HepG2 (cell line): ENCODE results near the gene FAM161A. TPM values are rescaled to one million over a fixed set of nuclear protein-coding genes. Genes with fewer than 3 reads are reported as not detected.
A peak's percentile ranks its signal among the peaks of the same experiment; 100 is the strongest.

Experiments used
- ATF7-NPFF ChIP-seq: sonication (generic); formaldehyde crosslinking; IDR thresholded peaks from 2 replicates; pipeline ENCODE4 v1.8.1; 2023; ENCODE audit warnings: mild to moderate bottlenecking, low read depth, missing genetic modification reagents, moderate library complexity
- BRD4 ChIP-seq: sonication (generic); formaldehyde crosslinking; IDR thresholded peaks from 2 replicates; pipeline ENCODE4 v1.4.0; 2020; ENCODE audit warnings: missing genetic modification reagents
- CSRNP2 ChIP-seq: sonication (generic); formaldehyde crosslinking; conservative IDR thresholded peaks from 2 replicates; pipeline ENCODE4 v1.8.0; 2022; ENCODE audit warnings: low read depth, missing genetic modification reagents
- HNF1A ChIP-seq, 2 experiments: sonication (generic) in 1 of 2; formaldehyde crosslinking in 1 of 2; IDR thresholded peaks; 2 replicates each; pipeline versions ENCODE4 v1.4.0 to v1.6.1; 2016 to 2020; ENCODE audit warnings: borderline replicate concordance in 1 of 2, low read depth in 1 of 2, mild to moderate bottlenecking in 1 of 2, missing genetic modification reagents in 1 of 2
- MAFG ChIP-seq: sonication (generic); formaldehyde crosslinking; IDR thresholded peaks from 2 replicates; pipeline ENCODE4 v1.5.1; 2020; ENCODE audit warnings: mild to moderate bottlenecking, missing genetic modification reagents
- PREB ChIP-seq: sonication (generic); formaldehyde crosslinking; IDR thresholded peaks from 2 replicates; pipeline ENCODE4 v1.4.0; 2020; ENCODE audit warnings: missing genetic modification reagents
- SP2 ChIP-seq: sonication (generic); formaldehyde crosslinking; IDR thresholded peaks from 2 replicates; pipeline ENCODE4 v1.5.1; 2020; ENCODE audit warnings: mild to moderate bottlenecking, missing genetic modification reagents
- TAF1 ChIP-seq: sonication (generic); formaldehyde crosslinking; IDR thresholded peaks from 2 replicates; pipeline ENCODE4 v1.4.0; 2020; ENCODE audit warnings: missing genetic modification reagents
- TBL1XR1 ChIP-seq: fragments of 150-350 bp; IDR thresholded peaks from 2 replicates; pipeline ENCODE4 v1.6.1; 2014; ENCODE audit warnings: borderline replicate concordance, low read length; ENCODE audit not compliant: partially characterized antibody
- TBP ChIP-seq: sonication (generic); formaldehyde crosslinking; IDR thresholded peaks from 2 replicates; pipeline ENCODE4 v1.5.0; 2020; ENCODE audit warnings: missing genetic modification reagents
- ZBTB20 ChIP-seq: sonication (generic); formaldehyde crosslinking; IDR thresholded peaks from 2 replicates; pipeline ENCODE4 v1.8.1; 2023; ENCODE audit warnings: missing genetic modification reagents, low read depth, mild to moderate bottlenecking, borderline replicate concordance
- ZFP37 ChIP-seq: sonication (generic); formaldehyde crosslinking; IDR thresholded peaks from 2 replicates; pipeline ENCODE4 v1.4.0; 2020; ENCODE audit warnings: missing genetic modification reagents, borderline replicate concordance
- ZNF30 ChIP-seq: sonication (generic); formaldehyde crosslinking; IDR thresholded peaks from 2 replicates; pipeline ENCODE4 v1.5.0; 2020; ENCODE audit warnings: mild to moderate bottlenecking, missing genetic modification reagents
- ZNF343 ChIP-seq: sonication (generic); formaldehyde crosslinking; IDR thresholded peaks from 2 replicates; pipeline ENCODE4 v1.4.0; 2020; ENCODE audit warnings: mild to moderate bottlenecking, missing genetic modification reagents
- ZNF451 ChIP-seq: sonication (generic); formaldehyde crosslinking; IDR thresholded peaks from 2 replicates; pipeline ENCODE4 v1.5.0; 2020; ENCODE audit warnings: mild to moderate bottlenecking, missing genetic modification reagents
- ZNF784 ChIP-seq: sonication (generic); formaldehyde crosslinking; IDR thresholded peaks from 2 replicates; pipeline ENCODE4 v1.5.1; 2020; ENCODE audit warnings: missing genetic modification reagents, mild to moderate bottlenecking, borderline replicate concordance
- polyA plus RNA-seq, 8 experiments: library from polyadenylated mRNA; depleted of rRNA in 3 of 8; stranded (reverse) in 7 of 8; unstranded in 1 of 8; fragments of >200 nt; fragmentation: Illumina TruSeq in 4 of 8; extraction: Trizol in 4 of 8; gene quantifications; 2 replicates each; pipeline versions ENCODE4 v1.2.1 to v1.2.3, GENCODE V29; 2011 to 2016; ENCODE audit warnings: low read depth in 4 of 8, missing spikeins in 1 of 8, mixed read lengths in 1 of 8; ENCODE audit not compliant: insufficient read depth in 1 of 8
- total RNA-seq, 5 experiments: library from RNA; depleted of rRNA; stranded (reverse); fragments of >200 nt; fragmentation: Illumina TruSeq; extraction: Trizol; gene quantifications; 2 replicates each; pipeline ENCODE4 v1.2.3, GENCODE V29; 2016; ENCODE audit warnings: low read depth in 1 of 5
- TF ChIP-seq, protein P1 (sequence below): sonication (generic); formaldehyde crosslinking; IDR thresholded peaks from 2 replicates; pipeline ENCODE4 v1.8.1; 2022; ENCODE audit warnings: mild to moderate bottlenecking, missing genetic modification reagents
- TF ChIP-seq, protein P2 (sequence below): sonication (generic); IDR thresholded peaks from 2 replicates; pipeline ENCODE4 v1.6.1; 2016; ENCODE audit warnings: low read depth, borderline replicate concordance

The FAM161A gene
- total and polyA plus RNA-seq, 2 of the 13 experiments (the other 11 are each of a cell fraction or from before 2014, with no cell fraction given): 2.7 to 3.4 TPM

DNA sequence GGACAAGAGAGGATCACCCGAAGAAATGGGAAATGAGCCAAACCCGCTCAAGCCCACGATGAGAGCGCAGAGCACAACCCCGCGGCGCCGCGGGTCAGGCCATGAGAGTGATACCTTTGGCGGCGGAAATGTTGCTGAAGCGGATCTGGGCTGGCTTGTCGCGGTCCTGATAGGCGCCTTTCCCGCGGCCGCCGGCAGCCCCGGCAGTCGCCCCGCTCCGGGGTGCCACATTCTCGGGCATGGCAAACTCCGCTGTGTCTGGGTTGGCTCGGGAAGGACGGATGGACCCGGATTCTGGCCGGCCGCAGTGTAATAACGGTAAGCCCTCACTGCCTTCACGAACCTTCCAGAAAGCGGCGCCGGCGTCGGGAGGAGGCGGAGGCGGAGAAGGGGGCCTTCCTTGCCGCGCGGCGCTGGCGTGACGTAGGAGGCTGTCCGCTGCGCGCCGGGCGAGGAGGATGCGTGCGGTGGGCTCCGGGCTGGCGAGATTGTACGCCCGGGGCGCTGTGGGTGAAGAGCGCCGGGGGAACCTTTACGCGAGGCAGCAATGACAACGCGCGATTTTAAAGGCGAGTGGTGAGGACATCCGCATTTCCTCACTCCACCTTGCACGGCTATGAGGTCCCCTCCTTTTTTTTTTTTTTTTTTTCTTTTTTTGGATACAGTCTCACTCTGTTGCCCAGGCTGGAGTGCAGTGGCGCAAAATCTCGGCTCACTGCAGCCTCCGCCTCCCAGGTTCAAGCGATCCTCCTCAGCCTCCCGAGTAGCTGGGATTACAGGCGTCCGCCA is 34.6 kb upstream of the FAM161A start, which contains the start of gene CCT4 (continued):
- TF ChIP-seq BRD4 (CRISPR knock-in tag) (peak; percentile 99), PREB (CRISPR knock-in tag) (no peak; the same call in 1 of the 2 replicates), CSRNP2 (CRISPR knock-in tag) (no peak; the same call in 1 of the 2 replicates), TBP (0 out of 2 replicates have a peak, but pooled peaks have one; percentile 72), ZBTB20 (CRISPR knock-in tag) (peak; percentile 93), HNF1A (IDR thresholded peaks at IDR 0.05; ENCODE audit: low read depth) (no peak), HNF1A (CRISPR knock-in tag; IDR thresholded peaks at IDR 0.05; ENCODE audit: borderline replicate concordance) (peak; percentile 85; the same call in 1 of the 2 replicates), ZFP37 (CRISPR knock-in tag) (peak; percentile 90), MAFG (CRISPR knock-in tag) (no peak), ZNF451 (peak; percentile 95), ATF7-NPFF (peak; percentile 97), SP2 (CRISPR knock-in tag) (peak; percentile 47; the same call in 1 of the 2 replicates), TAF1 (CRISPR knock-in tag) (peak; percentile 100), TBL1XR1 (peak; percentile 82), ZNF30 (CRISPR knock-in tag) (no peak), ZNF343 (CRISPR knock-in tag) (peak; percentile 97), ZNF784 (peak; percentile 94)
- TF ChIP-seq, protein P1, sequence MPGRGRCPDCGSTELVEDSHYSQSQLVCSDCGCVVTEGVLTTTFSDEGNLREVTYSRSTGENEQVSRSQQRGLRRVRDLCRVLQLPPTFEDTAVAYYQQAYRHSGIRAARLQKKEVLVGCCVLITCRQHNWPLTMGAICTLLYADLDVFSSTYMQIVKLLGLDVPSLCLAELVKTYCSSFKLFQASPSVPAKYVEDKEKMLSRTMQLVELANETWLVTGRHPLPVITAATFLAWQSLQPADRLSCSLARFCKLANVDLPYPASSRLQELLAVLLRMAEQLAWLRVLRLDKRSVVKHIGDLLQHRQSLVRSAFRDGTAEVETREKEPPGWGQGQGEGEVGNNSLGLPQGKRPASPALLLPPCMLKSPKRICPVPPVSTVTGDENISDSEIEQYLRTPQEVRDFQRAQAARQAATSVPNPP (CRISPR knock-in tag): peak; percentile 91
- TF ChIP-seq, protein P2, sequence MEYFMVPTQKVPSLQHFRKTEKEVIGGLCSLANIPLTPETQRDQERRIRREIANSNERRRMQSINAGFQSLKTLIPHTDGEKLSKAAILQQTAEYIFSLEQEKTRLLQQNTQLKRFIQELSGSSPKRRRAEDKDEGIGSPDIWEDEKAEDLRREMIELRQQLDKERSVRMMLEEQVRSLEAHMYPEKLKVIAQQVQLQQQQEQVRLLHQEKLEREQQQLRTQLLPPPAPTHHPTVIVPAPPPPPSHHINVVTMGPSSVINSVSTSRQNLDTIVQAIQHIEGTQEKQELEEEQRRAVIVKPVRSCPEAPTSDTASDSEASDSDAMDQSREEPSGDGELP: no peak
